HepG2 (cell line): ENCODE measurements around the gene ZNF23. TPM values are rescaled to one million over a fixed set of nuclear protein-coding genes. Genes with fewer than 3 reads are reported as not detected.

Experiments
- ATAC-seq: fragments of 200-7000 bp; cut with Tn5 transposase; 3 replicates; pipeline ENCODE4 v1.9.1; 2020; ENCODE audit warnings: mild to moderate bottlenecking, moderate library complexity
- BruUV-seq: library from RNA; stranded (reverse); fragments of 400-500 nt; replicated peaks from 2 replicates; lab custom pipeline; 2021; lab: Mats Ljungman, UMichigan
- CTCF ChIA-PET: fragments of 300-600 bp; formaldehyde crosslinking; extraction: SDS; loops from one replicate; lab custom pipeline; 2021; ENCODE audit warnings: low total read pairs, inconsistent platforms, low intra/inter-chr PET ratio; lab: Yijun Ruan, JAX
- POLR2A ChIA-PET: fragments of 350-600 bp; sonication (Branson Sonifier 250); formaldehyde crosslinking; loops from one replicate; lab custom pipeline; 2020; ENCODE audit warnings: antibody characterized with exemption, inconsistent platforms; lab: Yijun Ruan, JAX
- DNase-seq: peaks from one replicate; pipeline ENCODE4 v3.0.0-alpha.2; 2015; ENCODE audit warnings: low spot score
- FAIRE-seq: peaks from 3 replicates; lab custom pipeline; 2011; peaks lifted over from hg19 to GRCh38; lab: Jason Lieb, UNC
- H2AFZ ChIP-seq: one replicate; pipeline ENCODE4 v1.6.1; 2011; ENCODE audit warnings: low read length, inconsistent platforms
- H3K27ac ChIP-seq: fragments of 300-600 bp; 3 replicates; pipeline ENCODE4 v1.8.0; 2011; ENCODE audit warnings: mixed run types, mild to moderate bottlenecking, mixed read lengths, low read length, inconsistent platforms; ENCODE audit not compliant: insufficient read depth; ENCODE audit errors: extremely low read length
- H3K27me3 ChIP-seq, 2 experiments: fragments of 200-600 bp in 1 of 2; 2 replicates in 1 of 2; 3 replicates in 1 of 2; pipeline versions ENCODE4 v1.6.0 to v1.8.0; 2011; ENCODE audit warnings: low read length in 2 of 2, mild to moderate bottlenecking in 2 of 2, moderate library complexity in 2 of 2, inconsistent platforms in 1 of 2; ENCODE audit not compliant: insufficient read depth in 2 of 2, control insufficient read depth in 1 of 2
- H3K36me3 ChIP-seq, 2 experiments: fragments of 200-600 bp in 1 of 2; replicated peaks in 1 of 2; 2 replicates in 1 of 2; 3 replicates in 1 of 2; pipeline versions ENCODE4 v1.5.1 to v1.8.0; 2011; ENCODE audit warnings: low read length in 2 of 2, inconsistent platforms in 1 of 2; ENCODE audit not compliant: insufficient read depth in 2 of 2, control insufficient read depth in 1 of 2
- H3K4me1 ChIP-seq: 2 replicates; pipeline ENCODE4 v1.5.1; 2012; ENCODE audit warnings: low read length, inconsistent platforms; ENCODE audit not compliant: insufficient read depth
- H3K4me2 ChIP-seq: 2 replicates; pipeline ENCODE4 v1.6.0; 2011; ENCODE audit warnings: low read depth, low read length, inconsistent platforms
- H3K4me3 ChIP-seq, 3 experiments: fragments of 200-600 bp in 1 of 3; sonication (generic), shearing (Covaris generic) in 1 of 3; replicated peaks in 1 of 3; 2 replicates each; pipeline ENCODE4 v1.5.1; 2011 to 2016; ENCODE audit warnings: low read length in 3 of 3, inconsistent platforms in 2 of 3, low read depth in 2 of 3, mild to moderate bottlenecking in 2 of 3, control low read depth in 1 of 3, mixed read lengths in 1 of 3; ENCODE audit not compliant: insufficient read depth in 1 of 3
- H3K79me2 ChIP-seq: one replicate; pipeline ENCODE4 v1.6.1; 2011; ENCODE audit warnings: low read length, inconsistent platforms; ENCODE audit not compliant: insufficient read depth
- H3K9ac ChIP-seq: 2 replicates; pipeline ENCODE4 v1.6.0; 2011; ENCODE audit warnings: mild to moderate bottlenecking, low read depth, low read length, inconsistent platforms; ENCODE audit not compliant: insufficient read depth
- H3K9me3 ChIP-seq: 2 replicates; pipeline ENCODE4 v1.5.1; 2012; ENCODE audit warnings: mild to moderate bottlenecking, low read length
- H4K20me1 ChIP-seq: 2 replicates; pipeline ENCODE4 v1.6.0; 2011; ENCODE audit warnings: inconsistent platforms, mild to moderate bottlenecking, low read length, moderate library complexity; ENCODE audit not compliant: insufficient read depth
- ELF3 ChIP-seq: IDR thresholded peaks from 2 replicates; pipeline ENCODE4 v1.6.1; 2016; ENCODE audit warnings: missing genetic modification reagents, missing compliant biosample characterization
- GABPB1 ChIP-seq: IDR thresholded peaks from 2 replicates; pipeline ENCODE4 v1.6.1; 2016; ENCODE audit warnings: mild to moderate bottlenecking, missing genetic modification reagents, moderate library complexity, missing compliant biosample characterization
- HMGXB4 ChIP-seq, 2 experiments: sonication (generic) in 1 of 2; formaldehyde crosslinking in 1 of 2; IDR thresholded peaks; 2 replicates each; pipeline versions ENCODE4 v1.4.0 to v1.6.1; 2018 to 2020; ENCODE audit warnings: missing genetic modification reagents in 2 of 2, borderline replicate concordance in 1 of 2, low read depth in 1 of 2, mild to moderate bottlenecking in 1 of 2, missing biosample characterization in 1 of 2
- HNF4A ChIP-seq: sonication (generic); formaldehyde crosslinking; IDR thresholded peaks from 2 replicates; pipeline ENCODE4 v1.4.0; 2020; ENCODE audit warnings: missing genetic modification reagents
- ISX ChIP-seq: sonication (generic); formaldehyde crosslinking; conservative IDR thresholded peaks from 2 replicates; pipeline ENCODE4 v1.5.0; 2020; ENCODE audit warnings: missing genetic modification reagents
- LRRFIP1 ChIP-seq: sonication (generic); formaldehyde crosslinking; conservative IDR thresholded peaks from 2 replicates; pipeline ENCODE4 v1.4.0; 2020; ENCODE audit warnings: missing genetic modification reagents
- MAFK ChIP-seq, 2 experiments: IDR thresholded peaks in 1 of 2; conservative IDR thresholded peaks in 1 of 2; 2 replicates each; pipeline ENCODE4 v1.6.1; 2011; ENCODE audit warnings: improper control_type of control experiment in 2 of 2, low read length in 2 of 2
- MIER2 ChIP-seq: IDR thresholded peaks from 2 replicates; pipeline ENCODE4 v1.6.1; 2016; ENCODE audit warnings: missing biosample characterization, missing genetic modification reagents
- RAD21 ChIP-seq: fragments of 450-650 bp; formaldehyde crosslinking; IDR thresholded peaks from 2 replicates; pipeline ENCODE4 v1.5.0; 2020; ENCODE audit warnings: mild to moderate bottlenecking
- REPIN1 ChIP-seq: sonication (generic); formaldehyde crosslinking; IDR thresholded peaks from 2 replicates; pipeline ENCODE4 v1.8.0; 2022; ENCODE audit warnings: missing genetic modification reagents, low read depth, mild to moderate bottlenecking, borderline replicate concordance
- SMC3 ChIP-seq: IDR thresholded peaks from 2 replicates; pipeline ENCODE4 v1.6.1; 2011; ENCODE audit warnings: low read length, improper control_type of control experiment
- TEAD3 ChIP-seq: optimal IDR thresholded peaks from 2 replicates; pipeline ENCODE3; 2016; ENCODE audit warnings: borderline replicate concordance
- ZBTB37 ChIP-seq: sonication (generic); formaldehyde crosslinking; IDR thresholded peaks from 2 replicates; pipeline ENCODE4 v1.4.0; 2020; ENCODE audit warnings: mild to moderate bottlenecking, missing genetic modification reagents
- ZNF331 ChIP-seq: sonication (generic); formaldehyde crosslinking; IDR thresholded peaks from 2 replicates; pipeline ENCODE4 v1.4.0; 2020; ENCODE audit warnings: missing genetic modification reagents
- ZNF362 ChIP-seq: sonication (generic); formaldehyde crosslinking; IDR thresholded peaks from 2 replicates; pipeline ENCODE4 v1.4.0; 2020; ENCODE audit warnings: missing genetic modification reagents, mild to moderate bottlenecking, borderline replicate concordance
- ZNF580 ChIP-seq: IDR thresholded peaks from 2 replicates; pipeline ENCODE4 v1.6.1; 2016; ENCODE audit warnings: low read depth, borderline replicate concordance
- WGBS: methylation state at CpG from one replicate; pipeline ENCODE4 v1.1.6; 2017; ENCODE audit warnings: low lambda C conversion rate; 5-methylcytosine and 5-hydroxymethylcytosine counted together
- in situ Hi-C: cut with HindIII; loops from 2 replicates; pipeline ENCODE4 v1.10.0; 2017; ENCODE audit warnings: low pct_unique_long_range_greater_than_20kb; ENCODE audit not compliant: extremely low pct_ligation_motif_present
- intact Hi-C: fragments of 100-400 bp; cut with micrococcal nuclease; formaldehyde crosslinking; loops from one replicate; pipeline ENCODE4 v1.10.0; 2022; ENCODE audit not compliant: unreplicated experiment
- polyA plus RNA-seq, 8 experiments: library from polyadenylated mRNA; depleted of rRNA in 3 of 8; stranded (reverse) in 7 of 8; unstranded in 1 of 8; fragments of >200 nt; fragmentation: Illumina TruSeq in 4 of 8; extraction: Trizol in 4 of 8; gene quantifications; 2 replicates each; pipeline versions ENCODE4 v1.2.1 to v1.2.3, GENCODE V29; 2011 to 2016; ENCODE audit warnings: low read depth in 4 of 8, missing spikeins in 1 of 8, mixed read lengths in 1 of 8; ENCODE audit not compliant: insufficient read depth in 1 of 8
- total RNA-seq, 5 experiments: library from RNA; depleted of rRNA; stranded (reverse); fragments of >200 nt; fragmentation: Illumina TruSeq; extraction: Trizol; gene quantifications; 2 replicates each; pipeline ENCODE4 v1.2.3, GENCODE V29; 2016; ENCODE audit warnings: low read depth in 1 of 5

ZNF23 gene
- total and polyA plus RNA-seq, 2 of the 13 experiments (the other 11 are each of a cell fraction or from before 2014, with no cell fraction given) = 8.6 to 12.2 TPM

- intact Hi-C loops (loop anchor here (1.0 to 5.0 kb wide), 4 partner anchors 37 to 88 kb away; partner anchors contain the start of gene ZNF23), in situ Hi-C loops (loop anchor here (5.0 to 10.0 kb wide), 3 partner anchors 37 to 88 kb away; partner anchors contain the start of gene TLE7)
- FAIRE-seq (peak; percentile 87), DNase-seq (peak; percentile 68), ATAC-seq (peak; percentile 85)
- POLR2A ChIA-PET = interaction anchor here (0.7 to 1.3 kb wide), 3 partner anchors 16 to 73 kb away, joined by 3 to 10 read pairs (median 5); partner anchors contain the start of gene ZNF23
- no peak overlapping the region for H3K4me3 ChIP-seq
- H2AFZ ChIP-seq = no peak overlapping the region
- H3K4me2 ChIP-seq = no peak overlapping the region
- H3K27me3 ChIP-seq = no peaks in the 10 kb centered on the region
- WGBS = 0% methylated on average over 3 of the region's 3 CpGs
- no peaks in the 10 kb centered on the region for H3K36me3 ChIP-seq
- no peaks in the 10 kb centered on the region for H3K9me3 ChIP-seq
- H3K27ac ChIP-seq = no peak overlapping the region
- no peaks in the 10 kb centered on the region for H3K4me1 ChIP-seq
- no peaks in the 10 kb centered on the region for H3K79me2 ChIP-seq
- H4K20me1 ChIP-seq = no peaks in the 10 kb centered on the region
- H3K9ac ChIP-seq = no peak overlapping the region
- no TSS peak for BruUV-seq
- CTCF ChIA-PET = interaction anchor here (1.4 to 2.7 kb wide), 6 partner anchors 20 to 111 kb away, joined by 3 to 31 read pairs (median 10); partner anchors contain the start of gene TLE7
- TF ChIP-seq LRRFIP1 (CRISPR knock-in tag) = no peak
- peak; percentile 12; the same call in 1 of the 2 replicates for TF ChIP-seq ZNF331 (CRISPR knock-in tag)
- peak in 1 of 2 experiments; percentile 48; a peak in 1 of 4 replicates for TF ChIP-seq MAFK (conservative IDR thresholded peaks at IDR 0.05 in 1 of 2, IDR thresholded peaks at IDR 0.05 in 1 of 2; ENCODE audit: low read length in 2 of 2)
- TF ChIP-seq ELF3 = no peak
- no peak for TF ChIP-seq ZBTB37 (CRISPR knock-in tag)
- TF ChIP-seq HMGXB4 (CRISPR knock-in tag; IDR thresholded peaks at IDR 0.05; ENCODE audit: borderline replicate concordance in 1 of 2, low read depth in 1 of 2) = peak in 1 of 2 experiments; percentile 30; a peak in 1 of 4 replicates
- TF ChIP-seq GABPB1 (CRISPR knock-in tag) = no peak
- peak; percentile 8; the same call in 1 of the 2 replicates for TF ChIP-seq HNF4A (CRISPR knock-in tag)
- TF ChIP-seq ISX (CRISPR knock-in tag) = no peak
- TF ChIP-seq ZNF362 = no peak
- TF ChIP-seq ZNF580 = no peak
- TF ChIP-seq REPIN1 = peak; percentile 24; the same call in 1 of the 2 replicates
- TF ChIP-seq TEAD3 = peak; percentile 46
- peak; percentile 84 for TF ChIP-seq RAD21 (CRISPR knock-in tag)
- TF ChIP-seq MIER2 (CRISPR knock-in tag) = peak; percentile 37; the same call in 1 of the 2 replicates
- TF ChIP-seq SMC3 = peak; percentile 83
These were observed 37.8 kb upstream of the ZNF23 start for GRCh38 chr16:71499775-71500364.
